GM18870 (cell line): ENCODE results near the gene KIAA0513.

Experiments used
- ATAC-seq: cut with Tn5 transposase; IDR thresholded peaks from one replicate; pipeline ENCODE4 v1.9.1; 2021; ENCODE audit warnings: moderate library complexity; ENCODE audit not compliant: unreplicated experiment

Gene KIAA0513, protein sequence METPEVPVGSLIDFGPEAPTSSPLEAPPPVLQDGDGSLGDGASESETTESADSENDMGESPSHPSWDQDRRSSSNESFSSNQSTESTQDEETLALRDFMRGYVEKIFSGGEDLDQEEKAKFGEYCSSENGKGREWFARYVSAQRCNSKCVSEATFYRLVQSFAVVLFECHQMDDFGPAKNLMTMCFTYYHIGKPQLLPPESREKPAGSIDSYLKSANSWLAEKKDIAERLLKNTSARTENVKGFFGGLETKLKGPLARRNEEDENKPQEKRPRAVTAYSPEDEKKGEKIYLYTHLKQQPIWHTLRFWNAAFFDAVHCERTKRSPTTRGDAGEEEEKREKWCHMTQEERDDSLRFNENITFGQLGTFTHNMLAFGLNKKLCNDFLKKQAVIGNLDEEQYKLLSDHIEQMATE

DNA sequence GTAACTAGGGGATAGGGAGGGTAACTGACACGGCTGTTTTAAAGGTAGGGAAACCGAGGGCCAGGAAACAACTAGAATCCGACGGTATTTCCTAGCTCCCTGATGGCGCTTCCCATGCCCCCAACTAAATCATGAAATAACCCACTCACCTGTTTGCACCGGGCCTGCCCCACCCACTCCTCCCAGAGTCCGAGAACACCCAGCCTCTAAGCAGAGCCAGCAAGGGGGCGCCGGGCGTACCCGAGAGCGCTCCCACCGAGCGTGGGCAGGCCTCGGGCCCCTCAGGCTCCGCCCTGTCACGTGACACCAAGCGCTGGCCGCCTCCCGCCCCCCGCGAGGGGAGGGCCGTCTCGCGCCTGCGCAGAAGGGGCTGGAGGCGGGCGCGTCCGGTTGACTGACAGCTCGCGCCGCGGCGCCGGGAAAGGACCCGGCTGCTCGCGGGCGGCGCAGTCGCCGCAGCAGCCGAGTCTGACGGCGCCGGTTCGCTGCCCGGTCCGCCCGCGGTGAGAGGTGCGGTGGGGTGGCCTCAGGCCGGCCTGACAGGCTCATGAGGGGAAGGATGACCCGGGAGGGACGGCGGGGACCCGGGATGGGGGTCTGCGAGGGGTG, at the start of gene KIAA0513:
KIAA0513 (plus strand) TSS at position 447 of the 609 bp plus-strand sequence. CDS start 39,277 bp downstream, outside the sequence.
- peak; percentile 47 for ATAC-seq

DNA sequence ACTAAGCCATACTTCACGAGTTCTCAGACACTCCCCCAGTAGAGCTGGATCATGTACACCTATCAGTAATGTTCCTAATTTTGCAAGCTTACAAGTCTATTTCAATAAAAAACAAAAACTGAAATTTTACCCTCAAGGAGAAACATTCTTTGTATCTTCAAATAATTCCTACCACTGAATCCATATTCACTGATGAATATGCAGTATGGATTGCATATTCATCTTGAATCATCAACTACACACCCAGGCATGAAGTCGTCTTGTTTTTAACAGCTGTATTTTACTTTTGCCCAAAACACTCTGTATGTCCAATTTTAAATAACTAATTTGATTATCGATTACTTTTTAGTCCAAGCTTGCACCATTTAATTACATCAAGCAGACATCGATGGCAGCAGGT, 48.1 kb upstream of the KIAA0513 start:
- ATAC-seq: no peak

DNA sequence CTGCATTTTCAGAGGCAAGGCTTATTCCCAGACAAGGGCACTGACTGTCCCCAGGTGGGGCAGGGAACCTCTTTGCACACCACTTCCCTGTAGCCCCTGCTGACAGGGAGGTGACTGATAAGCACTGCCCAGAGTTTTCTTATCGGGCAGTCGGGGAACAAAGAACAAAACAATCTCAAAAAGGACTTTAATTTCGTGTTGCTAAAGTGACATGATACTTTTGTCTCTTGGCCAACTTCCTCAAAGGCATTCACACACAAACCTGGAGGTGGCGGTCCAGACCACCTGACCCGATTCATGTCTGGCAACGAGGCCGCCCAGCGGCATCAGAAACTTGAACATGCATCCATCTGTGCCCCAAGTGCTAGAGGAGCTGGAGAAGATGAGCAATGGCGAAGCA, 45.2 kb upstream of the KIAA0513 start:
- no peak for ATAC-seq

DNA sequence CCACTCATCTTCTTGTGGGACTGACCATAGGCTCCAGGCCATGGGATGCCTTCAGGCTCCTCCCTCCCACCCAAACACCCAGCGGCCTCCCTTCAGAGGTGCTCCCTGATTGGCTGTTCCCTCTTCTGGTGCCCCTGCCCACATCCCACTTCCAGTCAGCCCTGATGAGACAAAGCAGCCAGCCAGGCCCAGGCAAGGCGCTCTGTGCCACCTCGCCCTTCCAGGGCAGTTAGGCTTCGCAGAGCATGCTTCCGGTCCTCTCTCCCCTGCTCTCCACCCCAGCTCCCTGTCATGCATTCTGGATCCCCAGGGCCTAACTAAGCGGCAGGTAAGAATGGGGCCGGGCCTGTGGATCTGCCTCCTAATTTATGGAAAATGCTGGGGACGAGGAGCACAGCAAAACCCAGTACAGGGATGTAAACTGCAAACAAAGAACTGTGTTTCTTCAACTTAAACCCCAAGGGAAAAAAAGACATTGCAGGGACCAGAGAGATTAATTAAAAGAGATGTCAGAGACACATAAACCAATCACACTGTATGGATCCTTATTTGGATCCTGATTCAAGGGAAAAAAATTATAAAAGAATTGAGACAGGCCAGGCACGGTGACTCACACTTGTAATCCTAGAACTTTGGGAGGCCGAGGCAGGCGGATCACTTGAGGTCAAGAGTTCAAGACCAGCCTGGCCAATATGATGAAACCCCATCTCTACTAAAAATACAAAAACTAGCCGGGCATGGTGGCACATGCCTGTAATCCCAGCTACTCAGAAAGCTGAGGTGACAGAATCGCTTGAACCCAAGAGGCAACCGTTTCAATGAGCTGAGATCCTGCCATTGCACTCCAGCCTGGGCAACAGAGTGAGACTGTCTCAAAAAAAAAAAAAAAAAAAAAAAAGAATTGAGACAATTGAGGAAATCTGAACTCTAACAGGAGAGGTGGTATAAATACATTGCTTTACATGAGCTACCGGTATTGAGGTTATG, 42.2 kb upstream of the KIAA0513 start:
- no peak for ATAC-seq

DNA sequence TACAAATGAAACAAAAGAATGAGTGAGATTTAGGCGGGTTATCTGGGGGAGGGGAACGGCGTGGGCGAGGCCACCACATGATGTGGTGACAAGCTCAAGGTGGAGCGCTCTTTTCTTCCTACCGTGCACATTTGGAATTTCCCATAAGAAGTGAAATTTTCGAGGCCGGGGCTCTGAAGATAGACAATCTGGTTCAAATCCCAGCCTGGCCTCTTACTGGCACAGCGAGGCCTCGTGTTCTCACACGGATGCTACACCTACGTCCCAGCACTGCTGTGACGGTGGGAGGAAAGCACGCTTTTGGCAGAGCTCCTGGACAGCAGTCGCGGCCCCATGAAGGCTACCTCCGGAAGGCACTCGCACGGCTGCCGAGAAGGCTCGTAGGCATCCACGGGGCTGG, 41.5 kb upstream of the KIAA0513 start:
- ATAC-seq: no peak

DNA sequence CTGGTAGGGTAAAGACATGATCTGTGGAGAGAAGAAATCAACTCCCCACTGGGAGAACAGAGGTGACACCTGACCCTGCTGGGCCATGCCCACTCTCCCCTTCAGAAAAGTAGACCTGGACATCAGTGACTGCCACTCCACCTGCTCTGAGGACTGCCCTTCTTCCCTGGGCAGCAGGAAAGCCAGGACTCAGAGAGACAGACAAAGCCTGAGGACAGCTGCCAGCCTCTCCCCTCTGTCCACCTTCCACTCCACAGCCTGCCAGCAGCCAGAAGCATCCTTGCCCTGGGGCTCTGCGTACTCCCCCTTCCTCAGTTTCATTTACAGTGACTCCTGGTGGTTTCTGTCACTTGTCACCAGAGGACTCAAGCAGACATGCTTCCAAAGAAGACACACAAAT, 40.7 kb upstream of the KIAA0513 start:
- ATAC-seq: no peak

DNA sequence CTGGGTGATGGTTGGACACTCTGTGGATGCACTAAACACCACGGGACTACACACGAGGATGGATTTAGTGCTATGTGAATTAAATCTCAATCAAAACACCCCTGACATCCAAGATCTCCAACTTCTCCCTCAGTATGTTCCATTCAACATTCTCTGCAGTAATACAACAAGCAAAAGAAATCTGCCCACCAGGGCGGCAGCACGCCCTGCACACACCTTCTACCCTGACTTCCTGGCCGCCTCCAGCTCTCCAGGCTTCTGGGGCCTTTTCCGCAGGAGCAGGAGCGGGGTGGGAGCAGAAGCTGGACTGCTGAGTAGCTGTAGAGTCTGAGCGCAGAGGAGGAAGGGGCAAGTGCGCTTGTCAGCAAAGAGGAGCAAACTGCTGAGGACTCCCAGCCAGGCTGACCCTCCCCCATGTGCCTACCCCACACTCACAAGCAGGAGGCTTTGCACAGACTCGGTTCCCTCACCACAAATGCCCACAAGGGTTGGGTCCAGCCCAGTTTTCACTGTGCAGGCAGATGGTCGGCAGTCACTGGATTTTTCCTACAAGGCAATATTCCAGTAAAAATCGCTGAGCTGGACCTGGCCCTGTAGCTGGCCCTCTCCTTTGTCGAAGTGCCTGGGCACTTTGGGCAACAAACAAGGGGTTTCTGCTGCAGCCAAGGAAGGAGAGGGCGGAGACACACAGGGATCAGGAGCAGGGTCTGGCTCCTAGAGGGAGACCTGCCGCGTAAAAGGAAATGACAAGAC, 39.1 kb upstream of the KIAA0513 start:
- no peak for ATAC-seq

DNA sequence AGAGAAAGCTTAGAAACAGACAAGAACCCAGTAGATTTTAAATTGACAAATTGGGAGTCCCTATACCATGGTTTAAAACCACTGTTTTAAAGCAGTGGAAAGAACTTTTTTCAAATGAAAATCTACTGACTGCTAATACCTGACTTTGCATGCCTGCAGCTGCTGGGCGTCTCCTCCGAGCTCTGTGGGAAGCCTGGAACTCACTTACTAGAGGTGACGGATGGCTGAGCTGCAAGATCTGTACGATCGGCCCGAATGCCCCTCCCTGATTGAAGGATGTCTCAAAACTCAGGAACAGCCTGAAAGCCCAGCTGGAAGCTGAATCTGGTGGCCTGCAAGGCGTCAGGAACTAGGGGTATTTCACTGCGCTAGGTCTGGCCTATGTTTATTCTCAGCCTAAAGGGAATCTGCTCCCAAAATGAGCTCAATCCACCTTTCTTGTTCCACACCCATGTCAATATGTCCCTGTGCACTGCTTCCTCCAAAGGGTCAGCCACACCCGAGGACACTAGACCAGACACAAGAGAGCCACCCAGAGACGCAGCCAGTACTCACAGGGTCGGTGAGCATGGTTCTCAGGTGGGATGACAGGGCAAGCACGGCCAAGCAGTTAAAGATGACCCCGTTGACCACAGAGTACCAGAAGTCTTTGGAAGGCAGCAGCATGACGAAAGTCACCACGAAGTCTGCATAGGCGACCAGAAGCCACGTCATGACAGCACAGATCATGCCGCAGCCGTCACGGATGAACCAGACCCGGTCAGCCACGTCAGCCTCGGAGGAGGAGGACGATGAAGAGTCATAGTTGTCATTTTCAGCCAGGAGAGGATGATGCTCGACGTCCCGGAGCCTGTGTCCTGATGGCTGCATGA, 37.6 kb upstream of the KIAA0513 start:
- ATAC-seq: no peak

DNA sequence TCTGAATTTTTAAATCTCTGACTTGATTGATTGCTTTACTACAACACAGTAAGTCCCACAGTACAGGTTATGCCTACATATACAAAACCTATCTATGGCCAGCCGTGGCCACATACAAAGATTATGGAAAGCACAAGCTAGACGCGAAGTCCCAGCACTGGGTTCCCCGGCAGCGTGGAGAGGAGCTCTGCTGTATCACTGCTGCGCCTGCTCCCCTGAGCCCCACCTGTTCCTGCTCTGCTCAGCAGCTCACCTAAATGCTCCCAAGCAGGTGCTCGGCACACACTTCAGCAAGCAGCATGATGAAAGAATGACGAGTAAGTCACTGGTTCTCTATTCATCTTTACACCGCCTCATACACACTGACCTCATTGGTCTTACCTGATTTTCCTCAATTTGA, 36.8 kb upstream of the KIAA0513 start:
- ATAC-seq: no peak

DNA sequence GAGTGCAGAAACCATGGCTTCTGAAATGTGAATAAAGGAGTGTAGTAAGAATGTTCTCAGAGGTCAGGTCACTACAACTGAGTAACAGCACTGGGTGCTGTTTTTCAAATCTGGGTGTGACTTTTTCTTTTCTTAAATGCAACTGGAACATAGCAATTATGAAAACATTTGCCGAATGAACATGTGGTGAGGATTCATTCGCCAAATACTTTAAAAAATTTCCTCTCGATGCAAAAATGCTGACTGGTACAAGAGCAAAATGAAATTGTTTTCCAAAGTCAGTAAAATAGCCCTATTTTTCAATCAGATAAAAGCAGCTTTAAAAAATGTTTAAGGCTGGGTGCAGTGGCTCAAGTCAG, 34.9 kb upstream of the KIAA0513 start:
- ATAC-seq: no peak

DNA sequence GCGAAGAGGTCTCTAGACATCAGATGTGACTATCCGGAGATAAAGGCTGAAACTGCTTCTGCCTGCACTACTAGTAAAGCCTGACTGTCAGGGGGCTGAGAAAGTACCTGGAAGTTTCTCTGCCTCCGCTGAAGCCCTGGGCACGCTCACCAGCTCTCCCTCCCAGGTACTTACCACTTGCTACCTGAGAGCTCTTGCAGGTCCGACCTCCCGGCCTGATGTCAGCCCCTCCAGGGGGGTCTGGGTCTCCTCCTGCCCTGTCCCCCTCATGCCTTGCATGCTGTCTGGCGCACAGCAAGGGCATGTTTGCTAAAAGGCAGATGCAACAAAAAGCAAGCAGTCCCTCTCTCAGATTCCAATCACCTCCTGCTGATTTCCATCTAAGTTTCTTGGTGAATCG, 33.7 kb upstream of the KIAA0513 start:
- no peak for ATAC-seq

DNA sequence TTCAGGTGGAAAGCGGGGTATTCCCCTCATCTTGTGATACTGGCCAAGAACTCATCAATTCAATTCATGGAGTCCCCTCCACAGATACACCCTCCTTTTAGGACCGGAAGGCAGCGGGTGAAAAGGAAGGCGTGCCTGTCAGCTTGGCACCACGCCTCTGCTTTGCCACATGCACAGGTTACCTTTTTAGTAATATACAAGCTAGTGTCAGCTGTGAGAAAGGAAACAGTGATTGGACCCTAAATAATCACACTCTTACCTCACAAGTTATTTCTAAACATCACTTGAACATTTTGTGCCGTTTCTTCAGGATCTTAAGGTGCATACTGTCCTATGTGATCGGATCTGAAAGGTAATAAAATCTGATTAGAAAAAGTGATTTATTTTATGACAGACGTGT, 31.9 kb upstream of the KIAA0513 start:
- no peak for ATAC-seq

DNA sequence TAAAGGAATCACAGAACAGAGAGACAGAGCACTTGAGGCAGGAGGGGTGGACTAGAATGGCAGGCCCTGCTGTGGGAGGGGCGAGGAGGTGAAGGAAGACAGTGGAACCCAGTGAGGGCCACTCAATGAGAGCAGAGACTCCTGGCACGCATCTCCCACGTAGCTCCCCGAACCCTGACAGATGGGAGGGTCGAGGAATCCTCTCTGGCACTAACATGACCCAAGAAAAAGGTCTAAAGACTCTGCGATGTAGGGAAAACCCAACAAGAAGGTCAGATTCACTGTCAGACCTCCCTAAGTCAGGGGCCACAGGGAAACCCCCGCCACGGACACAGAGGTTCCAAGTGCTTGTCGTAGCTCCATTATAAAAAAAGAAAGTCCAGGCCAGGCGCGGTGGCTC, 31.2 kb upstream of the KIAA0513 start:
- no peak for ATAC-seq

DNA sequence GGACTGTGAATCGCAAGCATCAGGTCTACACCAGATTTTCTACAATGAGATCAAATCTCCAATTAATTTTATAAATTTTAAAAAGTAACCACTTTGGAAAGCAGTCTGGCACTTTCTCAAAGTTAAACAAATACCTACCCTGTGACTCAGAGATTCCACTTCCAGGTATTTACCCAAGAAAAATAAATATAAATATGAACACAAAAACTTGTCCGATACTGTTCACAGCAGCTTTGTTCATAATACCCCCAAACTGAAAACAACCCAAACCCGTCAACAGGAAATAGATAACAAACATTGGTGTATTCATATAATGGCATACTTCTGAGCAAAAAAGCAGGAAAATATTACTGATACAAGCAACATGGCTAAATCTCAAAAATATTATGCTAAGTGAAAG, 28.4 kb upstream of the KIAA0513 start:
- no peak for ATAC-seq

DNA sequence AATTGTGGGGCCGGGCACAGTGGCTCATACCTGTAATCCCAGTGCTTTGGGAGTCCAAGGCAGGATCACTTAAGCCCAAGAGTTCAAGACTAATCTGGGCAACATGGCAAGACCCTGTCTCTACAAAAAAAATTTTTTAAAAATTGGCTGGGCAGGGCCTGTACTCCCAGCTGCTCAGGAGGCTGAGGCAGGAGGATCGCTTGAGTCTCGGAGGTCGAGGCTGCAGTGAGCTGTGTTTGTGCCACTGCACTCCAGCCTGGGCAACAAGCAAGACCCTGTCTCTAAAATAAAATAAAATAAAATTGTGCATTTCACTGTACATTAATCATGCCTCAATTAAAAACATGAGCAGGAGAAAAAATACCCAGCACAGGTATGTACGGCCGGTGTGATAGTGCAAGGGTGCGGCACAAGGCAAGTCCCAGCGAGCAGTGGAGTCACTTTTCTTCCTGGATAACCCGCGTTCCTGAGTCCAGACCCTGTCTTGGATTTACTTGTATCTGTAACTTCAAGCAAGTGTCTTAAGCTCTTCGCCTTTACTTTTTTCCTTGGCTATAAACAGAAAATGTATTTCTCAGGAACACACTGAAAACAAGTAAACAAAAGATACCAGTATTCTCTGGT, 27.6 kb upstream of the KIAA0513 start:
- no peak for ATAC-seq

DNA sequence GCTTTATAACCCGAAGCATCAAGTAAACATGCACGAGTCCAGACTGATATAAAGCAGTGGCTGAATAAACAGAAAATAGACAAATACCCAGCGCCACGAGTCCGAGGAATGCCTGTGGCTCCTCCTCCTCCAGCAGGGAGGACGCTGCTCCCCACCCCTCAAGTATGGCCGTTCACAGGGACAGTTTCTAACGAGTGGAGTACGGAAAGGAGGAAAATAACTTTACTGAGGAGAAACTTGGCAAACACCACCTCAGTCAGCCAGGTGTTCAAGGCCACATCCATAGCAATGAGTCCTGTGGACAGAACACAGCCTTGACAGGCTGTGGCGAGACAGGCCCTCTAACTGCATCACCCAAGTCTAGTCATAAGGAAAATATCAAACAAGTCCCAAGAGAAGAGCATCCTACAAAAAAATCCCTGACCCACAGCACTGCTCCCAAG, 25.5 kb upstream of the KIAA0513 start:
- ATAC-seq: no peak

DNA sequence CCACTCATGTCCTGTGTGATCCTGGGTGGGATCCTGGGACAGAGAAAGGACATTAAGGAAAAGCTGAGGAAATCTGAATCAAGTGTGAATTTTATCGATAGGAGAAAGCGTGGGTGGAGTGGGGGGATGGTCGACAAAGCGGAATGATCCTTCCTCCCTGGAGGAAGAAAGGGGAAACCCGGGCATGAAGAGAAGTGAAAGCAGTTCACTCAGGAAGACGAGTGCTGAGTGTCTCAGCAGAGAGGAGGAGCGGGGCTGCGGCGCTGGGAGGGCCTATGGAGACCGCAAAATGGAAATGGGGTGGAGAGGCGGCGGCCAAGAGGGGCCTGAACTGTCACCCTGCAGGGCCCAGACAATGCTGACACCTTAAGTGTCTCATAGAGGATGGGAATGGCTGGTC, 25.0 kb upstream of the KIAA0513 start:
- ATAC-seq: no peak

DNA sequence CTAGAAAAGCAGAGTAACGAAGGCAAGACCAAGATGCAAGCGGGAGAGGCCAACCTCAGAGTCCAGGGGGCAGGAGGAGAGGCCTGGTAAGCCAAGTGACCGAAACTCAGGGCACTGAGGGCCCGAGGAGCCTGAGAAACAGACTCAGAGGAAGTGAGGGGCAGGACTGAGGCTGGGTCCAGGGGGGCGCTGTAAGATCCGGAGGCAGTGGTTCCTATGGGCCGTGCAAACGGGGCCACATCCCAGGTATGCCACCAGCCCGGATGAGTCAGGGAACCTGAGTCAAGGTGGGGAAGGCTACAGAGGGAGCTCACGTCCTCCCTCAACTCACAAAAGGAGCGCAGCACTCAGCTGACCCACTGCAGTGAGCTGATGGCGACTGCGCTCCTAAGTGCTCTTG, 24.5 kb upstream of the KIAA0513 start:
- ATAC-seq: no peak
